ENCODE data around the gene TPBGL.

Gene TPBGL

GRCh38 chr11:75291741-75292140, 51.2 kb downstream of the TPBGL start:
- no peak overlapping the region for H3K4me3 ChIP-seq (ENCODE audit: low read depth, low read length)

GRCh38 chr11:75292943-75293342, 52.4 kb downstream of the TPBGL start:
- no peak overlapping the region for H3K4me3 ChIP-seq (ENCODE audit: low read depth, low read length)

Measured in iPS-11a (cell line).